Measurements from ENCODE around the gene PDK3. TPM values are rescaled to one million over a fixed set of nuclear protein-coding genes. Genes with fewer than 3 reads are reported as not detected.

PDK3 gene
- polyA plus RNA-seq, 1 donor from 2014 or later = 2.1 TPM

DNA sequence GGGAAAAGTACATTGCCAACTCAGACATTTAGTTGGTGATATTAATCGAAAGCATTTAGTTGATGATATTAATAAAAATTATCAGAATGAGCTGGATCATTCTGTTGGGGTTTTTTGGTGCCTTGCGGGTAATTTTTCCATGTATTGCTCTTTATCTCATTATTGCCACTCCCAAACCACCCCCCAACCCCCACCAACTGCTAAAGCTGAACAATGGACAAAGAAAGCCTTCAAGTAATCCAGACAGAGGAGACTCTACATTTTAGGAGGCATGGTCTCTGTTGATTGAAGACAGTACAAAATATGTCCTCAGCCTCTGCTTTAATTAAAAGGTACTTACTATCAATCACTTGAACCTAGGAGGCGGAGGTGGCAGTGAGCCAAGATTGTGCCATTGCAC lies 22.5 kb downstream of the PDK3 start:
- Histone ChIP-seq H3K9me2 (ENCODE audit: insufficient read depth, low read length) (no peaks in the 10 kb centered on the region), H3K27me3 (ENCODE audit: insufficient read depth, low read depth, low read length) (no peaks in the 10 kb centered on the region), H3K36me3 (ENCODE audit: insufficient read depth, low read length) (no peaks in the 10 kb centered on the region), H3K4me3 (ENCODE audit: low read length) (no peak overlapping the region), H3K27ac (ENCODE audit: low read length) (no peak overlapping the region), H3F3A (ENCODE audit: insufficient read depth, low read length, poor library complexity, severe bottlenecking) (no peaks in the 10 kb centered on the region), H3K4me2 (ENCODE audit: low read length) (no peak overlapping the region), H3K9ac (ENCODE audit: low read length) (no peak overlapping the region), H3K79me2 (replicated peaks; ENCODE audit: insufficient read depth, low read length) (no peaks in the 10 kb centered on the region), H3K9me3 (ENCODE audit: low read length) (no peaks in the 10 kb centered on the region), H2AFZ (ENCODE audit: low read depth, low read length) (no peak overlapping the region), H4K20me1 (ENCODE audit: insufficient read depth) (no peaks in the 10 kb centered on the region)
- TF ChIP-seq, protein P1, sequence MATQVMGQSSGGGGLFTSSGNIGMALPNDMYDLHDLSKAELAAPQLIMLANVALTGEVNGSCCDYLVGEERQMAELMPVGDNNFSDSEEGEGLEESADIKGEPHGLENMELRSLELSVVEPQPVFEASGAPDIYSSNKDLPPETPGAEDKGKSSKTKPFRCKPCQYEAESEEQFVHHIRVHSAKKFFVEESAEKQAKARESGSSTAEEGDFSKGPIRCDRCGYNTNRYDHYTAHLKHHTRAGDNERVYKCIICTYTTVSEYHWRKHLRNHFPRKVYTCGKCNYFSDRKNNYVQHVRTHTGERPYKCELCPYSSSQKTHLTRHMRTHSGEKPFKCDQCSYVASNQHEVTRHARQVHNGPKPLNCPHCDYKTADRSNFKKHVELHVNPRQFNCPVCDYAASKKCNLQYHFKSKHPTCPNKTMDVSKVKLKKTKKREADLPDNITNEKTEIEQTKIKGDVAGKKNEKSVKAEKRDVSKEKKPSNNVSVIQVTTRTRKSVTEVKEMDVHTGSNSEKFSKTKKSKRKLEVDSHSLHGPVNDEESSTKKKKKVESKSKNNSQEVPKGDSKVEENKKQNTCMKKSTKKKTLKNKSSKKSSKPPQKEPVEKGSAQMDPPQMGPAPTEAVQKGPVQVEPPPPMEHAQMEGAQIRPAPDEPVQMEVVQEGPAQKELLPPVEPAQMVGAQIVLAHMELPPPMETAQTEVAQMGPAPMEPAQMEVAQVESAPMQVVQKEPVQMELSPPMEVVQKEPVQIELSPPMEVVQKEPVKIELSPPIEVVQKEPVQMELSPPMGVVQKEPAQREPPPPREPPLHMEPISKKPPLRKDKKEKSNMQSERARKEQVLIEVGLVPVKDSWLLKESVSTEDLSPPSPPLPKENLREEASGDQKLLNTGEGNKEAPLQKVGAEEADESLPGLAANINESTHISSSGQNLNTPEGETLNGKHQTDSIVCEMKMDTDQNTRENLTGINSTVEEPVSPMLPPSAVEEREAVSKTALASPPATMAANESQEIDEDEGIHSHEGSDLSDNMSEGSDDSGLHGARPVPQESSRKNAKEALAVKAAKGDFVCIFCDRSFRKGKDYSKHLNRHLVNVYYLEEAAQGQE (IDR thresholded peaks at IDR 0.05; ENCODE audit: borderline replicate concordance) = no peak
- TF ChIP-seq TAF1 (IDR thresholded peaks at IDR 0.05; ENCODE audit: low read depth) = no peak
- TF ChIP-seq SMC3 (conservative IDR thresholded peaks at IDR 0.05; ENCODE audit: poor library complexity) = no peak
- TF ChIP-seq MXI1 (conservative IDR thresholded peaks at IDR 0.05; ENCODE audit: poor library complexity, severe bottlenecking) = no peak
- TF ChIP-seq, protein P2, sequence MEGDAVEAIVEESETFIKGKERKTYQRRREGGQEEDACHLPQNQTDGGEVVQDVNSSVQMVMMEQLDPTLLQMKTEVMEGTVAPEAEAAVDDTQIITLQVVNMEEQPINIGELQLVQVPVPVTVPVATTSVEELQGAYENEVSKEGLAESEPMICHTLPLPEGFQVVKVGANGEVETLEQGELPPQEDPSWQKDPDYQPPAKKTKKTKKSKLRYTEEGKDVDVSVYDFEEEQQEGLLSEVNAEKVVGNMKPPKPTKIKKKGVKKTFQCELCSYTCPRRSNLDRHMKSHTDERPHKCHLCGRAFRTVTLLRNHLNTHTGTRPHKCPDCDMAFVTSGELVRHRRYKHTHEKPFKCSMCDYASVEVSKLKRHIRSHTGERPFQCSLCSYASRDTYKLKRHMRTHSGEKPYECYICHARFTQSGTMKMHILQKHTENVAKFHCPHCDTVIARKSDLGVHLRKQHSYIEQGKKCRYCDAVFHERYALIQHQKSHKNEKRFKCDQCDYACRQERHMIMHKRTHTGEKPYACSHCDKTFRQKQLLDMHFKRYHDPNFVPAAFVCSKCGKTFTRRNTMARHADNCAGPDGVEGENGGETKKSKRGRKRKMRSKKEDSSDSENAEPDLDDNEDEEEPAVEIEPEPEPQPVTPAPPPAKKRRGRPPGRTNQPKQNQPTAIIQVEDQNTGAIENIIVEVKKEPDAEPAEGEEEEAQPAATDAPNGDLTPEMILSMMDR (IDR thresholded peaks at IDR 0.05; ENCODE audit: poor library complexity, severe bottlenecking) = no peak
- TF ChIP-seq POLR2AphosphoS5 (IDR thresholded peaks at IDR 0.05) = no peak
- no peak for TF ChIP-seq EP300 (conservative IDR thresholded peaks at IDR 0.05; ENCODE audit: poor library complexity, severe bottlenecking)
- no peak for TF ChIP-seq RAD21 (conservative IDR thresholded peaks at IDR 0.05)
- no peak for TF ChIP-seq EZH2 (IDR thresholded peaks at IDR 0.05; ENCODE audit: borderline replicate concordance, insufficient read depth, low read length, poor library complexity, severe bottlenecking)

DNA sequence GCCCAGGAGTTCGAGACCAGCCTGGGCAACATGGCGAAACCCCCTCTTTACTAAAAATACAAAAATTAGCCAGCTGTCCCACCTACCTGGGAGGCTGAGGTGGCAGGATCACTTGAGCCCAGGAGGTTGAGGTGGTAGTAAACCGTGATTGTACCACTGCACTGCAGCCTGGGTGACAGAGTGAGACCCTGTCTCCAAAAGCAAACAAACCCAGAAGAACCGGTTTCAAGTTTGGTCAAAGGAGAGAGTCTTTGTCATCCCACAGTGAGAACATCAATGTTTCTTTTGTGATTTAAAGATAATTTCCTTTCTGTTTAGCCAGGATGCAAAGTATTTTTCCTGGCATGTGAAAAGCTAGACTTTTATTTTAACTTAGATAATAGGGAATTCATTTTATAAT lies 26.7 kb downstream of the PDK3 start:
- Histone ChIP-seq H3F3A (ENCODE audit: insufficient read depth, low read length, poor library complexity, severe bottlenecking) (no peaks in the 10 kb centered on the region), H3K27me3 (ENCODE audit: insufficient read depth, low read depth, low read length) (no peaks in the 10 kb centered on the region), H3K27ac (ENCODE audit: low read length) (no peak overlapping the region), H3K36me3 (ENCODE audit: insufficient read depth, low read length) (no peaks in the 10 kb centered on the region), H3K79me2 (replicated peaks; ENCODE audit: insufficient read depth, low read length) (no peaks in the 10 kb centered on the region), H3K4me2 (ENCODE audit: low read length) (no peak overlapping the region), H3K9me3 (ENCODE audit: low read length) (no peaks in the 10 kb centered on the region), H3K4me3 (ENCODE audit: low read length) (no peak overlapping the region), H4K20me1 (ENCODE audit: insufficient read depth) (no peaks in the 10 kb centered on the region), H3K9ac (ENCODE audit: low read length) (no peak overlapping the region), H3K9me2 (ENCODE audit: insufficient read depth, low read length) (no peaks in the 10 kb centered on the region), H2AFZ (ENCODE audit: low read depth, low read length) (no peak overlapping the region)
- no peak for TF ChIP-seq TAF1 (IDR thresholded peaks at IDR 0.05; ENCODE audit: low read depth)
- TF ChIP-seq EZH2 (IDR thresholded peaks at IDR 0.05; ENCODE audit: borderline replicate concordance, insufficient read depth, low read length, poor library complexity, severe bottlenecking) = no peak
- no peak for TF ChIP-seq POLR2AphosphoS5 (IDR thresholded peaks at IDR 0.05)
- TF ChIP-seq SMC3 (conservative IDR thresholded peaks at IDR 0.05; ENCODE audit: poor library complexity) = no peak
- TF ChIP-seq, protein P2 (IDR thresholded peaks at IDR 0.05; ENCODE audit: poor library complexity, severe bottlenecking) = no peak
- no peak for TF ChIP-seq MXI1 (conservative IDR thresholded peaks at IDR 0.05; ENCODE audit: poor library complexity, severe bottlenecking)
- no peak for TF ChIP-seq EP300 (conservative IDR thresholded peaks at IDR 0.05; ENCODE audit: poor library complexity, severe bottlenecking)
- TF ChIP-seq, protein P1 (IDR thresholded peaks at IDR 0.05; ENCODE audit: borderline replicate concordance) = no peak
- no peak for TF ChIP-seq RAD21 (conservative IDR thresholded peaks at IDR 0.05)
